GM10248 (cell line): ENCODE measurements around the gene ZNF385B.

ENCODE experiments used
- CTCF ChIA-PET: fragments of 300-600 bp; sonication (Branson Sonifier 250); formaldehyde crosslinking; extraction: SDS; loops from one replicate; lab custom pipeline; 2021; ENCODE audit warnings: antibody characterized with exemption; lab: Yijun Ruan, JAX
- POLR2A ChIA-PET: fragments of 350-650 bp; sonication (Branson Sonifier 250); formaldehyde crosslinking; extraction: SDS; loops from one replicate; lab custom pipeline; 2020; ENCODE audit warnings: antibody characterized with exemption; lab: Yijun Ruan, JAX
- DNase-seq: peaks from one replicate; pipeline ENCODE4 v3.0.0; 2012; ENCODE audit errors: extremely low spot score
- TF ChIP-seq, protein P1 (sequence below): IDR thresholded peaks from 2 replicates; pipeline ENCODE4 v1.5.1; 2012; ENCODE audit warnings: mild to moderate bottlenecking, low read depth; ENCODE audit errors: extremely low read depth, missing control alignments, control extremely low read depth

The ZNF385B gene

DNA sequence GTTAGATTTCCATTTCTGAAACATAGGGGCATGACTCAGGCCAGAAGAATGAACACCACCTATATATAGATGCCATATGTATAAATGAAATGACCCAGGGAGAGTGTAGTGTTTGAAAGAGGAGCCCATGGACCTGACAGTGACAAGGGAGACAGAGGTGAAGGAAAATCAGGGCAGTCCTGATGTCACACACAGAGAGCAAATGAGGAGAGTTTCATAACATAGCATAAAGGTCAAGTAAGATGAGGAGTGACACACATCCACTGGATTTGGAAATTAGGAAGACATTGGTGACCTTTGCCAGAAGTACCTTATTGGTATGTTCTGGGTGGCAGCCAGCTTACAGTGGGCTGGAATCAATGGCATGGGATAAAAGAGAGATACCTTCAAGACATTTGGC, 276.7 kb downstream of the ZNF385B start:
- ChIA-PET CTCF (no interaction called here), POLR2A (no interaction called here)
- TF ChIP-seq, protein P1, sequence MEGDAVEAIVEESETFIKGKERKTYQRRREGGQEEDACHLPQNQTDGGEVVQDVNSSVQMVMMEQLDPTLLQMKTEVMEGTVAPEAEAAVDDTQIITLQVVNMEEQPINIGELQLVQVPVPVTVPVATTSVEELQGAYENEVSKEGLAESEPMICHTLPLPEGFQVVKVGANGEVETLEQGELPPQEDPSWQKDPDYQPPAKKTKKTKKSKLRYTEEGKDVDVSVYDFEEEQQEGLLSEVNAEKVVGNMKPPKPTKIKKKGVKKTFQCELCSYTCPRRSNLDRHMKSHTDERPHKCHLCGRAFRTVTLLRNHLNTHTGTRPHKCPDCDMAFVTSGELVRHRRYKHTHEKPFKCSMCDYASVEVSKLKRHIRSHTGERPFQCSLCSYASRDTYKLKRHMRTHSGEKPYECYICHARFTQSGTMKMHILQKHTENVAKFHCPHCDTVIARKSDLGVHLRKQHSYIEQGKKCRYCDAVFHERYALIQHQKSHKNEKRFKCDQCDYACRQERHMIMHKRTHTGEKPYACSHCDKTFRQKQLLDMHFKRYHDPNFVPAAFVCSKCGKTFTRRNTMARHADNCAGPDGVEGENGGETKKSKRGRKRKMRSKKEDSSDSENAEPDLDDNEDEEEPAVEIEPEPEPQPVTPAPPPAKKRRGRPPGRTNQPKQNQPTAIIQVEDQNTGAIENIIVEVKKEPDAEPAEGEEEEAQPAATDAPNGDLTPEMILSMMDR = no peak
- DNase-seq = no peak

DNA sequence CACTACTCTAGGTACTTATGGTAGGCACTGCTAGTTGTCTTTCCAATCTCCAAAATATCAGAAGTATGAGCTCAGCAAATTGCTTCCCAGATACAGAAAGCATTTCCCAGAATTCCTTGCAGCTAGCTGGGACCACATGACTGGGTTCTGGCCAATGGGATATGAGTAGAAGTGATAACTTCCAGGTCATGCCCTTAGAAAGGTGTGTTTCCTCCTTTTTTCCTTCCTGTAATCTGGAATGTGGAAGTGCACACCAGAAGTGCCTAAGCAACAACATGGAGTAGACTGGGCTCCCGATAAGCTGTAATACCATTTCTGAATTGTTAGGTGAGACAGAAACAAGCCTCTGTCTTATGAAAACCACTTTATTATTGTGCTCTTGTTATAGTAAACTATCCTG, 279.8 kb downstream of the ZNF385B start:
- DNase-seq = no peak
- TF ChIP-seq, protein P1 = no peak
- POLR2A ChIA-PET = no interaction called here
- CTCF ChIA-PET = interaction anchor here (1.7 kb wide), 1 partner anchor 16 kb away, joined by 4 read pairs; no protein-coding TSS in a partner anchor

DNA sequence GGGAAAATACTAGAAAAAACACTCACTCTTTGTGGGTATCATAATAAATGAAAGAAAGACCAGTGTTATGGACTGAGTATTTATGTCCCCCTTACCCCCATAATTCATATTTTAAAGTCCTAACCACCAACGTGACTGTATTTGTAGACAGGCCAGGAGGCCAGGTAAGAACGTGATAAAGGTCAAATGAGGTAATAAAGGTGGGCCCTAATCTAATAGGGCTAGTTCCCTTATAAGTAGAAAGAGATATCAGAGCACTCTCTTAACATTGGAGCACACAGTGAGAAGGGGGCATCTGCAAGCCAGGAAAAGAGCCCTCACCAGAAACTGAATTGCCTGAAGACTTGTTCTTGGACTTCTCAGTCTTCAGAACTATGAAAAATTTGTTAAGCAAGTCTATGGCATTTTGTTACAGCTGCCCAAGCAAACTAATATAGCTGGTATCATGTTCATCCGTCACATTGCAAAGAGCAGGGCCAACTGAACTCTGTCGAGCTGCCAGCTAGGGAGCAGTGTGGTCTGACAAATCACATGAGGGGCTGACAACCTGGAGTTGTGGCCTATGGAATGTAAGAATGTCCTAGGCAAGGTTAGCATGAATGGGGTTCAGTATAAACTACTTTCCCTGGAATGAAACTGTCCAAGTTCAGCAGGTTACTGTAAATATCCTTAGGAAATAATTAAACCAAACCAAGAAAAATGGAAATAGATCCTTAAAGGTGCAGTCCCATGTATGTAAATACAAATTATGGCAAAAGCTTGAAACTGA, 280.9 kb downstream of the ZNF385B start:
- CTCF ChIA-PET = interaction anchor here (1.7 kb wide), 1 partner anchor 15 kb away, joined by 4 read pairs; no protein-coding TSS in a partner anchor
- TF ChIP-seq, protein P1 = no peak
- DNase-seq = no peak
- POLR2A ChIA-PET = no interaction called here

DNA sequence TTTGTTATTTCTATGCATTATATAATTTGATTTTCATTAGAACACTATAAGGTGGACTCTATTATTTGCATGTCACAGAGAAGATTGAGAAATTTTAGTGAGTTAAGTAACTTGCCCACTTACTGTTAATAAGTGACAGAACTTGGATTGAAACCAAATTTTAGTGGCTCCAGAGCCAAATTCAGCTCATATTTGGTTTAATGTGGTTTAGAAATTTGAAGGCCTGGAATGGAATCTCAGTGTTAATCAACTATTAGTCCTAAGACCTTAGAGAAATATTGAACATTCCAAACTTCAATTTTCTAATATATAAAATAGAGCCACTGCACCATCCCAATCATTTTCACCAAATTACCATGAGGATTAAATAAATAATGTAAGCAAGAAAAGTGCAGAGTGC, 281.6 kb downstream of the ZNF385B start:
- ChIA-PET CTCF (interaction anchor here (1.0 to 1.7 kb wide), 3 partner anchors 14 to 68 kb away, joined by 3 to 4 read pairs (median 3); no protein-coding TSS in a partner anchor), POLR2A (no interaction called here)
- TF ChIP-seq, protein P1 = no peak
- DNase-seq = no peak

DNA sequence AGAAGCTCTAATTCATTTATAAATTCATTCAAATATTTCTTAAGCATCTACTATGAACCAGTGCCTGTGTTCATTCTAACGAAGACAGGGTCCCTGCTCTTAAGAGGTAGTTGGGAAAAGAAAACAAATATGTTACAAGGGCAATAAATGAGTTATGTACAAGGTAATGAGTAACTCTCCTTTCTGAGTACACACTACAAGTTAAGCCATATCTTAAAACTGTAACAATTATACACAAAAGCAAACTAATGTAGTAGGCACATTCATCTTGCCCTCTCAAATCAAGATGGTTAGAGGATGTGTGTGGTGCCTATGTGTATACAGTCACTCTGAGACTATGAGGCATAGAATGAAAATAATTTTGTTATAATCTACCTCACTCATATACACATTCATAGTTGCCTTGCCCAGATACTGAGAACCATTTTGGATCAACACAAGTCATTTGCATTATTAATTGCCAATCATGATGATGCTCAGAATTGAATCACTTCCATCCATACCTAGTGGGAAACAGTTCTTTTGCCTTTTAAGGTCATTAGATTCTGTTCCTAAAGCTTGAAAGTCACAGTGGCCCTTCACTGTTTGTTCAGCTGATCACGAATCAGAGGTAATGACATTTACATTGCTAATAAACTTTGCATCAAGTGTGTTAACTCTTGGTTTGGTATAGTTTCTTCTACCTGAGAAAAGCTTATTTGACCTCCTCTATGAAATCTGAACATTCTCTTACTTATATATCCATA, 283.1 kb downstream of the ZNF385B start:
- CTCF ChIA-PET = interaction anchor here (0.6 to 1.5 kb wide), 2 partner anchors 23 to 199 kb away, joined by 3 read pairs; no protein-coding TSS in a partner anchor
- POLR2A ChIA-PET = no interaction called here
- DNase-seq = no peak
- TF ChIP-seq, protein P1 = no peak

DNA sequence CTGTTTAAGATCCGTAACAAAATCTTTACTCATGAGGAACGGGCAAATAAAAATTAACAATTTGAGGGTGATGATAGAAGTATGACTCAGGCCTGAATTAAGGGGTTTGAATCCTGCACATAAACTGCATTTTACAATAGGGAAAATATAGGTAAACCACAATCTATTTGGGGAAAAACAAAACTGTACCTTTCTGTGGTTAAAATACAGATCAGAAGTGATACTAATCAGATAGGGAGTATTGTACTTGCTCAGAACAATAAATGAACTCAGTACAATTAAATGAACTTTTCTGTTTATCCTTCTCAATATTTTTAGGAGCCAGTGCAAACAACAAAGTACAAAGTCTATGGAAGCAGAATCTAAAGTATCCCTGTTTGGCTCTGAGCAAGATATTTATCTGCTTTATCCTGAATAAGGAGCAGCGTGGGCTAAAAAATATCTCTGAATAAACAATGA, 287.3 kb downstream of the ZNF385B start:
- no peak for DNase-seq
- TF ChIP-seq, protein P1 = no peak
- ChIA-PET POLR2A (no interaction called here), CTCF (no interaction called here)
